GM18519 (cell line): ENCODE measurements around the gene KIAA1328.

Experiments used
- ATAC-seq: cut with Tn5 transposase; IDR thresholded peaks from one replicate; pipeline ENCODE4 v1.9.1; 2021; ENCODE audit warnings: mild to moderate bottlenecking, moderate library complexity; ENCODE audit not compliant: unreplicated experiment, low FRiP score

Gene KIAA1328

GRCh38 chr18:36821681-36822080, 7.2 kb upstream of the KIAA1328 start:
- ATAC-seq = no peak

GRCh38 chr18:36825526-36825925, 3.4 kb upstream of the KIAA1328 start:
- no peak for ATAC-seq

- ATAC-seq = no peak
Measured at GRCh38 chr18:36826556-36826955, 2.4 kb upstream of the KIAA1328 start.

GRCh38 chr18:36828157-36828629, 734 bp upstream of the KIAA1328 start:
- no peak for ATAC-seq

GRCh38 chr18:36829362-36830157, 633 bp downstream of the KIAA1328 start:
- no peak for ATAC-seq

GRCh38 chr18:36830158-36830495, 1.2 kb downstream of the KIAA1328 start:
- ATAC-seq = no peak

GRCh38 chr18:36831139-36831538, 2.2 kb downstream of the KIAA1328 start:
- no peak for ATAC-seq

- no peak for ATAC-seq
Measured at GRCh38 chr18:36833120-36833519, 4.2 kb downstream of the KIAA1328 start.

- ATAC-seq = no peak
Measured at GRCh38 chr18:36835927-36836326, 7.0 kb downstream of the KIAA1328 start.

GRCh38 chr18:36839835-36840234, 10.9 kb downstream of the KIAA1328 start:
- no peak for ATAC-seq

GRCh38 chr18:36843199-36843598, 14.3 kb downstream of the KIAA1328 start:
- no peak for ATAC-seq

- no peak for ATAC-seq
Measured at GRCh38 chr18:36843784-36844183, 14.9 kb downstream of the KIAA1328 start.

- no peak for ATAC-seq
Measured at GRCh38 chr18:36848609-36849008, 19.7 kb downstream of the KIAA1328 start.

- no peak for ATAC-seq
Measured at GRCh38 chr18:36849288-36850006, 20.5 kb downstream of the KIAA1328 start.

- ATAC-seq = no peak
Measured at GRCh38 chr18:36850527-36851201, 21.7 kb downstream of the KIAA1328 start.

- ATAC-seq = no peak
Measured at GRCh38 chr18:36851202-36851590, 22.3 kb downstream of the KIAA1328 start.

- ATAC-seq = no peak
Measured at GRCh38 chr18:36856815-36857214, 27.9 kb downstream of the KIAA1328 start.

- no peak for ATAC-seq
Measured at GRCh38 chr18:36862182-36862581, 33.3 kb downstream of the KIAA1328 start.

- no peak for ATAC-seq
Measured at GRCh38 chr18:36867056-36867455, 38.1 kb downstream of the KIAA1328 start.

- ATAC-seq = no peak
Measured at GRCh38 chr18:36871801-36872200, 42.9 kb downstream of the KIAA1328 start.

GRCh38 chr18:36872329-36872728, 43.4 kb downstream of the KIAA1328 start:
- no peak for ATAC-seq
